Erythroblast (primary cell): ENCODE results near the gene SCARF2.

Experiments used
- GATA1 ChIP-seq: IDR thresholded peaks from 2 replicates; pipeline ENCODE4 v1.6.1; 2011; ENCODE audit warnings: low read depth, mild to moderate bottlenecking, control low read depth, low read length, moderate library complexity
- POLR2A ChIP-seq: IDR thresholded peaks from 2 replicates; pipeline ENCODE4 v1.6.1; 2011; ENCODE audit warnings: mild to moderate bottlenecking, low read length

DNA sequence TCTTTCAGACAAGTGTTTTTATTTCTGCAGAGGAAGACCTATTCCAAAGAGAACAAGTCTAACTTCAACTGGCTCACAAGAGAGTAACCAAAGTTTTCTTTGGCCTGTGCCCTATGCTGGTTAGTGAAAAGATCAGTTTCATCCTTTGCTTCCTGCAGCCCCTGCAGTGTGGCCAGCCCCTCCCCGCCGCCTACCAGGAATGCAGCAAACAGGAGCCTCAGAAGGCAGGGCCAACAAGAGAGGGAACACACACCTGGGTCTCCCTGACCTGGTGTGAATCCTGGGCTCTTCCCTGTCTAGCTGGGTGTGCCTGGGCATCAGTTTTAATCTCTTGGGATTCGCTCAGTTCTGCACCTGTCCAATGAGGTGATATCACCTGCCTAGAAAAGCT, 21.5 kb upstream of the SCARF2 start:
- TF ChIP-seq POLR2A (no peak), GATA1 (no peak)
